GM21360 (cell line): ENCODE data around the gene HBG2.
"Not testable (repeated sequence)": the region's sequence is repeated elsewhere in the genome, so short reads cannot be mapped to it uniquely, and the experiment has no call there.

Experiments
- ATAC-seq: cut with Tn5 transposase; IDR thresholded peaks from one replicate; pipeline ENCODE4 v1.9.1; 2021; ENCODE audit warnings: mild to moderate bottlenecking, moderate library complexity; ENCODE audit not compliant: unreplicated experiment

HBG2 gene

DNA sequence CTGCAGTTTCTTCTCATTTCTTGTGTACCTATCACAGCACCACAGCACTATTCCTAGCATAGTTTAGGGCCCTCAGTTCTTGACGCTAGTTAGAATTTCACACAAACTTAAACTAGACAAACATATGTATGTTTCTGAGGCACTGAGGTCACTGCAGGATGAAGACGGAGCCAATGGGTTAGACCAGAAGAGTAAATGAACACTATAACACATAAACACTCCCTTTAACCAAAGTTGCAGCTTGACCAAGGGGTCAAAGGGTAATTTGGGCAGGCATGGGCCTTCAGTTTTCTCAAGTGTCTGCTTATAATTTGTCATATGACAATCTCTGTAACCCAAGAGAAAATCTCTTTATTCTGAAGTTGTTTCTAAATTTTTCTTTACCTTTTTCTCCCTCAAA lies 28.0 kb upstream of the HBG2 start:
- no peak for ATAC-seq

DNA sequence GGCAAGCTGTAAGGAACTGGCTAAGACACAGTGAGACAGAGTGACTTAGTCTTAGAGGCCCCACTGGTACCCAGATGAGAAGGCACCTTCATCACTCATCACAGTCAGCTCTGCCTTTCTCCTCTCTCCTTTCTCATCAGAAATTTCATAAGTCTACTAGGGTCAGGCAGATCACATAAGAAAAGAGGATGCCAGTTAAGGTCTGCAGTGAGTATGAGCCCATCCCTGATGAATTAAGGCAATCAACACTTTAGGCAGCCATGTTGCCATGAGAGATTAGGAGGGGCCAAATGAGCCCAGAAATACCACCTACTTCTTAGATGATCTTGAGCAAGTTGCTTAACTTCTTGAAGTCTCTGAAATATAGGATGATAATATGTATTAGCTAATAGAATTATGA lies 27.0 kb upstream of the HBG2 start:
- ATAC-seq = no peak

DNA sequence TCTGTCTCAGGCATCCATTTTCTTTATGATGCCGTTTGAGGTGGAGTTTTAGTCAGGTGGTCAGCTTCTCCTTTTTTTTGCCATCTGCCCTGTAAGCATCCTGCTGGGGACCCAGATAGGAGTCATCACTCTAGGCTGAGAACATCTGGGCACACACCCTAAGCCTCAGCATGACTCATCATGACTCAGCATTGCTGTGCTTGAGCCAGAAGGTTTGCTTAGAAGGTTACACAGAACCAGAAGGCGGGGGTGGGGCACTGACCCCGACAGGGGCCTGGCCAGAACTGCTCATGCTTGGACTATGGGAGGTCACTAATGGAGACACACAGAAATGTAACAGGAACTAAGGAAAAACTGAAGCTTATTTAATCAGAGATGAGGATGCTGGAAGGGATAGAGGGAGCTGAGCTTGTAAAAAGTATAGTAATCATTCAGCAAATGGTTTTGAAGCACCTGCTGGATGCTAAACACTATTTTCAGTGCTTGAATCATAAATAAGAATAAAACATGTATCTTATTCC lies 26.1 kb upstream of the HBG2 start:
- ATAC-seq = peak; percentile 96

GRCh38 chr11:5279471-5280090 lies 25.0 kb upstream of the HBG2 start:
- no peak for ATAC-seq

- peak; percentile 42 for ATAC-seq
Measured at GRCh38 chr11:5277807-5278382, 23.3 kb upstream of the HBG2 start.

DNA sequence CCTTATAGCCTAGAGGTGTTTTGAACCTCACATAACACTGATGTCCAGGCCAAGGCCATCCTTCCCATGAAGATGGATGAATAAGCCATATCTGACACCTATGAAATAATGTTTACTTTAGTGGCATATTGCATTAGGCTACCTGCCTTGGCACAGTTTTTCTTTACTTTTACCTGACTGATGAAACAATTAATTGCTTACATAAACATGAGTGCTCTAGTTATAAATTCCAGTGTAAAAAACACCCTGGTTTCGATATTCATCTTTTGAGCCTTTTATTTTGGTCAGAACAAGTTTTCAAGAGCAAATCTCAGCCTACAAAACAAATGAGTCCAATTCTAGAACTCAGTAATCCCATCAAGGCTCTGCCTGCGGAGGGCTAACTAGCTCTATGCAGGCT lies 22.1 kb upstream of the HBG2 start:
- no peak for ATAC-seq

GRCh38 chr11:5275369-5276110 lies 21.0 kb upstream of the HBG2 start:
- no peak for ATAC-seq

GRCh38 chr11:5274395-5274794 lies 19.8 kb upstream of the HBG2 start:
- no peak for ATAC-seq

DNA sequence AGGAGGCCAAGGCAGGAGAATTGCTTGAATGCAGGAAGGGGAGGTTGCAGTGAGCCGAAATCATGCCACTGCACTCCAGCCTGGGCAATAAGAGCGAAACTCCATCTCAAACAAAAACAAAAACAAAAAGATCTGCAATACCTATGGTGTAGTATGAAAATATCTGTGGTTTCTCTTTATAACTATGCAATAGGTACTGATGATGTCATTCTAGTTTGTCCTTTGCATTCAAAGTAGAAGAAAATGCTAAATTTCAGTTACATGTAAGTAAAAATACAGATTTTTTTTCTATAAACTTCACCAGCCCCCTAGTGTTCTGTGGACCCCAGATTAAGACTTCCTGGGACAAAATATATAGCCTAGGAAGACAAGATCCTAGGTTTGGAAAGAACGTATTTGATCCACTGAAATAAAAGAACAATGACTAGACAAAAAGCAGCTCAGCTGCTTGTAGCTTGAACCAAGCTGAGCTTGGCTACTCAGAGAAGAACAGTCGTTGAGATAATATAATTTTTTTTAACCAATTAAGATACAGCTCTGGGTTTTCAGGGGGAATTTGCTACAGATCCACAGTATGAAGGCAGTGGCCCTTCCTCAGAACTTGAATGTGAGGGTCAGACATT lies 17.9 kb upstream of the HBG2 start:
- no peak for ATAC-seq

GRCh38 chr11:5269715-5270147 lies 15.2 kb upstream of the HBG2 start, which contains the start of gene HBE1:
Gene HBE1 (minus strand): TSS chr11:5269945. CDS start chr11:5269890, 55 bp downstream.
- ATAC-seq = no peak

DNA sequence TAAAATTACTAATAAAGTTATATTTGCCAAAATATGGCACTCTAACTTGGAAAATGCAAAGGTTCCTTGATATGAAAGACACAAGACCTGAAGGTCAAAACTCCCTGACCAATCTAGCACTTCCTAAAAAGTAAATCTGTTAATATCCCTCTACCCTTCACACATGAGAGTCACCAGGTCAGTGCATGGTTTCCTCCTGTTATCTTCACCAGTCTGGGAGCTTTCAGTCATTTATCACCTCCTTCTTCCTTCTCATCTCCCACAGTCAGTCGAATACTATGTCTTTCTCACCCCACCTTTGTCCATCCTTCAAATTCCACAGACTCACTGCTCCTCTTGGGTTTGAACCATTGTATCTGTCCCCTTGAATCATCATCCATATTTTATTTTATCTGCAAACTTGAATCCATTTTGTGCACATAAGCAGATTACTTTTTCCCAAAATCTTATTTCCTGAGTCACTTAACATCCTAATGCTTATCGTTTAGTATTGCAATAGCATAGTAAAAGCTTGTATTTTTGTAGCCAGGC lies 12.5 kb upstream of the HBG2 start:
- ATAC-seq = no peak

DNA sequence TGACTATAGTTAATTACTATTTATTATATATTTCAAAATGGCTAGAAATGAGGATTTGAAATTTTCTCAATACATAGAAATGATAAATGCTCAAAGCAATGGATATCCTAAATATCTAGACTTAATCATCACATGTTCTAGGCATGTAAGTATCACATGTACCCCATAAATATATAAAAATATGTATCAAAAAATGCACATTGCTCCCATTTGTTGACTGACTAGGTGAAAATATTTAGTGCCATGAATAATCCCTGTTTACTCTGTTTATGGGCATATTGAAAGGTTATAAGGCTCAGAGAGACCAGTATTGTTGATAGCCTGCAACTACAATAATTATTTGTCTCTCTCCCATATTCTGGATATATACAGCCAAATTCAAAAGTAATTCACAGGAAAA lies 12.0 kb upstream of the HBG2 start:
- no peak for ATAC-seq

DNA sequence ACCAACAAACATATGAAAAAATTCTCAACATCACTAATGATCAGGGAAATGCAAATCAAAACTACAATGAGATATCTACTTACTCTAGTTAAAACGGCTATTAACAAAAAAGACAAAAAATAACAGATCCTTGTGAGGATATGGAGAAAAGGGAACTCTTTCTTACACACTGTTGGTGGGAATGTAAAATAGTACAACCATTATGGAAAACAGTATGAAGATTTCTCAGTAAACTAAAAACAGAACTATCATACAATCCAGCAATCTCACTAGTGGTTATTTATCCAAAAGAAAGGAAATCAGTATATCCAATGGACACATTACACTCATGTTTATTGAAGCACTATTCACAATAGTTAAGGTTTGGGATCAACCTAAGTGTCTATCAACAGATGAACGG lies 11.3 kb upstream of the HBG2 start:
- no peak for ATAC-seq

DNA sequence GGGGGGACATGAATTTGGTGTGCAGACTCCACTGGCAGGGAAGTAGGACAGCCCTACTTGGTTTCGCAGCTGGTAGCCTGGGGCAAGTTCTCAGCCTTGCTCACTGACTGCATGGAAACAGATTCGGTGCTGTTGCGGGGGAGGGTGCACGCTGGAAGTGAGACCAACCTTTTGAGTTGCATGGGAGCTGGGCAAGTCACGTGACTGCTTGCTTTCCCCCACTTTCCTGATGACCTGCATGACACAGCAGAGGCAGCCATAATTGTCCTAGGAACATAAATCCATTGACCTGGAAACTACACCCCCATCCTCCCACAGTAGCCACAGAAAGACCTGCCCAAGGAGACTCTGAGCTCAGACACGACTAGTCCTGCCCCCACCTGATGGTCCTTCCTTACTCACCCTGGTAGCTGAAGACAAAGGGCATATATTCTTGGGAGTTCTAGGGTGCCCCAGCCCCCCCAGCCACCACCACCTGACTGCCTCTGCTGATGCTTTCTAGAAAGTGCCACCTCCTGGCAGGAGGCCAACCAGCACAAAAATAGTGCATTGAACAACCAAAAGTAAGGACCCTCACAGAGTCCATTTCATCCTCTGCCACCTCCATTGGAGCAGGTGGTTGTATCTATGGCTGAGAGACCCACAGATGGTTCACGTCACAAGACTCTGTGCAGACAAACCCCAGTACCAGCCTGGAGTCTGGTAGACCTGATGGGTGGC lies 4.1 kb upstream of the HBG2 start:
- ATAC-seq = no peak

- no peak for ATAC-seq
Measured at GRCh38 chr11:5257296-5257695, 2.7 kb upstream of the HBG2 start.

DNA sequence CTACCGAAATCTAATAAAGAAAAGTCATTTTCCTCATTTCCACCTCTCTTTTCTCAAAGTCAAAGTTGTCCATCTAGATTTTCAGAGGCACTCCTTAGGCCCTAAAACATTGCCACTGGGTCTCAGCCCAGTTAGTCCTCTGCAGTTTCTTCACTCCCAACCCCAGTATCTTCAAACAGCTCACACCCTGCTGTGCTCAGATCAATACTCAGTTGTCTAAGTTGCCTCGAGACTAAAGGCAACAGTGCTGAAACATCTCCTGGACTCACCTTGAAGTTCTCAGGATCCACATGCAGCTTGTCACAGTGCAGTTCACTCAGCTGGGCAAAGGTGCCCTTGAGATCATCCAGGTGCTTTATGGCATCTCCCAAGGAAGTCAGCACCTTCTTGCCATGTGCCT lies 558 bp downstream of the HBG2 start:
- not testable (repeated sequence) for ATAC-seq

DNA sequence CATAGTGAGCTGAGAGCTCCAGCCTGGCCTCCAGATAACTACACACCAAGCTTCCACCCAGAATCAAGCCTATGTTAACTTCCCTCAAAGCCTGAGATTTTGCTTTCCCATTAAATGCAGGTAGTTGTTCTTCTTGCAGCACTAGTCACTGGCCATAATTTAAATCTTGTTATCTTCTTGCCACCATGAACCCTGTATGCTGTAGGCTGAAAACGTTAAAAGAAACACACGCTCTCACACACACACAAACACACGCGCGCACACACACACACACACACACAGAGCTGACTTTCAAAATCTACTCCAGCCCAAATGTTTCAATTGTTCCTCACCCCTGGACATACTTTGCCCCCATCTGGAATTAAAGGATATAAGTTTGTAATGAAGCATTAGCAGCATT lies 1.1 kb downstream of the HBG2 start:
- not testable (repeated sequence) for ATAC-seq

GRCh38 chr11:5252919-5253265 lies 1.7 kb downstream of the HBG2 start:
- ATAC-seq = no peak

DNA sequence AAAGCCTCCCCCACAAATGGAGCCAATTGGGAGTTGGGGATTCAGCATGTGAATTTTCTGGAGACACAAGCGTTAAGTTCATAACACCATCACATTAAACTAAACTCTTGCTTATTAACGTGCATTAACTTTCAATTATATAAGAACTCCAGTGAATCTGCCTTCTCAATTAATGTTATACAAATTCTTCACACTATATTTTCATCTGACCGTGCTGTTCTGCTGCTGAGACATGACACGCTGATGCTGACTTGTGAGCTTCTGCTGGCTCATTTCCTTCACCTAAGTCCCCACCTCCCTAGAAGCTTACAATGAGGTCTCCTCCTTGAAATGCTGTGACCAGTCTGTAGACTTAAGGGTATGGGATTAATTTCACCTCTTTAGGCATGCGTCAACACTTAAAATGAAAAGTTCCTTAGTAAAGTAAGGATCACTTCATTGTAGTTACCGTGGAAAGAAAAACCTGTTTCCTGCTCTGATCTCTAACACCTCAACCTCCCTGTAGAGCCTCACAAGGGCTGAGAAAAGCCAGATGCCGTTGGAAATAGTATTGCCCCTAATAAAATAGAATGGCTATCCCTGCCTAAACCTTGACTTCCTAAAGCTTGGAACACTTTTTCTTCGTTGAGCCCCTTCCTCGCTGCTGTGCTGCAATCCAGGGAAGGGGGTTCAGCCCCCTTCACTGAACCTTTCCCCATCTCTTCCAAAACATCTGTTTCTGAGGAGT lies 2.2 kb downstream of the HBG2 start:
- ATAC-seq = no peak

- no peak for ATAC-seq
Measured at GRCh38 chr11:5251746-5252145, 2.8 kb downstream of the HBG2 start.
